22Rv1 (cell line): Measurements from ENCODE around the gene NMT2.

Experiments used
- H3K27ac ChIP-seq: fragments of 450-650 bp; 2 replicates; pipeline ENCODE4 v1.5.1; 2017
- CTCF ChIP-seq: fragments of 450-650 bp; IDR thresholded peaks from 2 replicates; pipeline ENCODE4 v1.5.1; 2017; ENCODE audit warnings: mild to moderate bottlenecking
- ZFX ChIP-seq: fragments of 450-650 bp; IDR thresholded peaks from 2 replicates; pipeline ENCODE4 v1.6.1; 2017; ENCODE audit warnings: antibody characterized with exemption, borderline replicate concordance

NMT2 gene

GRCh38 chr10:15124908-15125307 is 43.6 kb downstream of the NMT2 start:
- H3K27ac ChIP-seq, result no peak overlapping the region
- TF ChIP-seq CTCF (no peak), ZFX (no peak)

DNA sequence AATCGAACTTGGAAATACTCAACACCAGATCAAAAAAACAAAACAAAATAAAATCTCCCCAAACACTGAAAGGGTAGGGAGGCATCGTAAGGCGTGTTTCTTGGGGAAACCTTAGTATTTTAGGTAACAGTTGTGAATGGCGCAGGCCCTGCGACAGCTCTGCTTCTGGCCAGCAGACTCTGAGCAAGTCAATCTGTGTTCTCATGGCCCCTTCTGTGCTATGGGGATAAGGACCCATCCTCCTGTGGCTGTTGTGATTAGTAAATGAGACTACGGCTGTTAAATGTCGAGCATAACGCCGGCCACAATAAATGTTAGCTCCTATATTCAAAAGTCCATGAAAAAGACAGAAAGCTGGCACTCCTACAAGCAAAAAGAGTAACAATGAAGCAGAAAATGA is 44.3 kb downstream of the NMT2 start:
- no peak for TF ChIP-seq ZFX
- no peak for TF ChIP-seq CTCF
- no peak overlapping the region for H3K27ac ChIP-seq

DNA sequence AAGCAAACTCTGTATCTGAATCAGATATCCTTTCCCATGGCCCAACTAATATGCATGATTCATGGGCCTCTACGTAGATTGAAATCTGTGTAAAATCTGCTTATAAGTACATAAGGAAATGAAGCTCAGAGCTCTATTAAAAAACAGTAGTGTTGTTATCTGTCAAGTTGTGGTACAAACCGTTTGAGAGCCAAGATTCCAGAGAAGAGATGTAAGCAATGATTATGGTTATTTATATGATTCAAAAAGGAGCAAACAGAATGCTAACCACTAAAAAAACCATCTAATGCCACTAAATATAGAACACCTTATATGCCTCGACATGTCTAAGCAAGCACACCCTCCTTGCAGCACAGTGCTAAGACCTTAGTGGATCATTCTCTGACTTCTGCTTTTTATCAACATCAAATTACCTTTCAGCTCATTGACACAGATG is 44.7 kb downstream of the NMT2 start:
- TF ChIP-seq CTCF (no peak), ZFX (no peak)
- no peak overlapping the region for H3K27ac ChIP-seq

DNA sequence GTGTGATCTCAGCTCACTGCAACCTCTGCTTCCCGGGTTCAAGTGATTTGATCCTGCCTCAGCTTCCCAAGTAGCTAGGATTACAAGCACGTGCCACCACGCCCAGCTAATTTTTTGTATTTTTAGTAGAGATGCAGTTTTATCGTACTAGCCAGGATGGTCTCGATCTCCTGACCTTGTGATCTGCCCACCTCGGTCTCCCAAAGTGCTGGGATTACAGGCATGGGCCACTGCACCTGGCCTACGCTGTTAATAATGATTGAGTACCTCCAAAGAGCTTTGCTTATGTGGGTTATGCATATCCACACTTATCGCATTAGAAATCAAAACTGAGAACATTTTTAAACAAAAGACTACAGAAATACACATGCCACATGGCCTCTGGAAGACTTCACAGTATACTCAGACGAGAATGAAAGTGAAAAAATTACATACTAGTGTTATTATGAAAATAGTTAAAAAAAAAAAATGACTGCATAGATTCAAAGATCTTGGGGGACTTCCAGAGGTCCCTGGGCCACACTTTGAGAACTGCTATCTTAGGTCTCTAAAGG is 45.9 kb downstream of the NMT2 start:
- TF ChIP-seq ZFX (no peak), CTCF (no peak)
- no peak overlapping the region for H3K27ac ChIP-seq

DNA sequence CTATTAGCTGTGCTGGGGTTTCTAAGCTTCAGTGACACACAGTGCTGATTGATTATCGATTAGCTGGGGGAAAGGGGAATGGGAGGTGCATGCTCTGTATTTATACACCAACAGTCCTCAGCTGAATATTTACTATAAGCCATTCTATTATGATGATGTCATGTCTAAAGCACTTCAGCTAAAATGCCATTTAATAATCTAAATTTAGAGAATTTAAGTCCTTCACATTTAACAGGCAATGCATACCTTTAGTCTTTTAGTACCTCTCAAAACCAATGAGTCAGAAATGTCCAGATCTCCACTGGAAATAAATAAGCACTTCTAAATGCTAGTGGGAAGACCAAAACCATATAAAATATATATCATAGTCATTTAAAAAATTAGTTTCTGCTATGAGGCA is 46.8 kb downstream of the NMT2 start:
- TF ChIP-seq ZFX, result no peak
- TF ChIP-seq CTCF, result no peak
- H3K27ac ChIP-seq, result no peak overlapping the region

- TF ChIP-seq ZFX (no peak), CTCF (no peak)
- H3K27ac ChIP-seq, result no peak overlapping the region
These were observed 48.0 kb downstream of the NMT2 start for GRCh38 chr10:15120523-15120922.

GRCh38 chr10:15118615-15119014 is 49.9 kb downstream of the NMT2 start:
- TF ChIP-seq CTCF (no peak), ZFX (no peak)
- H3K27ac ChIP-seq, result no peak overlapping the region
